Measurements from ENCODE around the gene FHDC1.

DNA sequence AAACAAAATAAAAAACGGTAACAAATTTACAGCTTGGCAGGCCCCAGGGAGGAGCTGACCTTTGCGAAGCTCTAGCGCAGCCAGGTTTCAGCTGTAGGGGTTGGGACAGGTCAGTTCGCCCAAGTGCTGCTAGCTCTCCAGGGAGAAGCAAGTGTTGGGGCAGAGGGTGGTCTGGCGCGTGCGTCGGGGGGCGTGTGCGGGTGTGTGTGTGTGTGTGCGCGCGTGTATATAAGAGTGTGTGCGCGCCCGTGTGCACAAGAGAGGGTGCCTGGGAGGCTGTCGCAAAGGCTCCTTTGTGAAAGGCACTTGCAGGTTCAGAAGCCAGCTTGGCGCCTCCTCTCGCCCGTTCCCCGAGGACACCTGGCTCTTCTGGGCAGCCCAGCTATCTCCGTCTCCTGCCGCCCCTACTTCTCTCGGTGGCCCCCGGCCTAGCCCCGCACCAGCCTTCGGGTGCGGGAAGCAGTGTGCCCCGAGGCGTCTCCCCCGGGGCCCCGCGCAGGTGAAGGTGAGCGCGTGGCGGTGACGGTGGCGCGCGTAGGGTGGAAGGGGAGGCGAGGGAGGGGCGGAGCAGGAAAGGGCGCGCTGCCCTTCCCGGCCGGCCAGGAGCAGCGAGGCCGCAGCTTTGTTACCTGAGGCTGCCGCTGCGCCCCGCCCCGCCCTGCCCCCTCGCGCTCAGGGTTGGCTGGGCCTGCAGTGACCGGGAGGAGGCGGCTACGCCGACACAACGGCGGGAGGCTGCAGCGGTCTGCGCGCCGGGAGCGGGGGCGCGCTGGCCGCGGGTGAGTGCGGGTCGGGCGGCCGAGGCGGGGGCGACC lies at the start of gene FHDC1:
- TF ChIP-seq, protein P1, sequence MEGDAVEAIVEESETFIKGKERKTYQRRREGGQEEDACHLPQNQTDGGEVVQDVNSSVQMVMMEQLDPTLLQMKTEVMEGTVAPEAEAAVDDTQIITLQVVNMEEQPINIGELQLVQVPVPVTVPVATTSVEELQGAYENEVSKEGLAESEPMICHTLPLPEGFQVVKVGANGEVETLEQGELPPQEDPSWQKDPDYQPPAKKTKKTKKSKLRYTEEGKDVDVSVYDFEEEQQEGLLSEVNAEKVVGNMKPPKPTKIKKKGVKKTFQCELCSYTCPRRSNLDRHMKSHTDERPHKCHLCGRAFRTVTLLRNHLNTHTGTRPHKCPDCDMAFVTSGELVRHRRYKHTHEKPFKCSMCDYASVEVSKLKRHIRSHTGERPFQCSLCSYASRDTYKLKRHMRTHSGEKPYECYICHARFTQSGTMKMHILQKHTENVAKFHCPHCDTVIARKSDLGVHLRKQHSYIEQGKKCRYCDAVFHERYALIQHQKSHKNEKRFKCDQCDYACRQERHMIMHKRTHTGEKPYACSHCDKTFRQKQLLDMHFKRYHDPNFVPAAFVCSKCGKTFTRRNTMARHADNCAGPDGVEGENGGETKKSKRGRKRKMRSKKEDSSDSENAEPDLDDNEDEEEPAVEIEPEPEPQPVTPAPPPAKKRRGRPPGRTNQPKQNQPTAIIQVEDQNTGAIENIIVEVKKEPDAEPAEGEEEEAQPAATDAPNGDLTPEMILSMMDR (IDR thresholded peaks at IDR 0.05): peak in 1 of 7 experiments; percentile 31
- TF ChIP-seq POLR2A (IDR thresholded peaks at IDR 0.05): peak in 1 of 4 donors; percentile 48
